Esophagus muscularis mucosa (tissue), 4 donors: ENCODE measurements around the gene SLC6A19.

Experiments used
- CTCF ChIP-seq, 3 experiments: fragments of 200-600 bp in 2 of 3; fragments of 450-650 bp in 1 of 3; sonication (generic) in 2 of 3; IDR thresholded peaks; one replicate each; pipeline ENCODE4 v1.5.1; 2017 to 2019; ENCODE audit warnings: antibody characterized with exemption in 3 of 3, mild to moderate bottlenecking in 2 of 3, moderate library complexity in 1 of 3
- EP300 ChIP-seq: sonication (generic); formaldehyde crosslinking; IDR thresholded peaks from one replicate; pipeline ENCODE4 v1.6.1; 2017; ENCODE audit warnings: antibody characterized with exemption
- POLR2A ChIP-seq: fragments of 450-650 bp; IDR thresholded peaks from one replicate; pipeline ENCODE4 v1.6.1; 2017; ENCODE audit warnings: antibody characterized with exemption, moderate library complexity, mild to moderate bottlenecking, low read depth
- POLR2AphosphoS5 ChIP-seq, 2 donors: sonication (generic); formaldehyde crosslinking; IDR thresholded peaks; one replicate each; pipeline ENCODE4 v1.6.1; 2017; ENCODE audit warnings: antibody characterized with exemption in 2 of 2

- TF ChIP-seq CTCF (IDR thresholded peaks at IDR 0.05) (no peak), POLR2A (no peak), POLR2AphosphoS5 (IDR thresholded peaks at IDR 0.05) (no peak), EP300 (no peak)
These were observed 22.6 kb upstream of the SLC6A19 start for GRCh38 chr5:1178529-1179382.
